ENCODE measurements around the gene ACTR8. TPM values are rescaled to one million over a fixed set of nuclear protein-coding genes. Genes with fewer than 3 reads are reported as not detected.
A peak's percentile ranks its signal among the peaks of the same experiment; 100 is the strongest.

Gene ACTR8
- total RNA-seq, 1 experiment from 2014 or later = 47.5 TPM

GRCh38 chr3:53850895-53851294 is 31.1 kb downstream of the ACTR8 start:
- Histone ChIP-seq H3K36me3 (ENCODE audit: low read depth, low read length) (no peaks in the 10 kb centered on the region), H3K9ac (ENCODE audit: low read length) (no peak overlapping the region), H3K4me2 (ENCODE audit: low read length) (no peak overlapping the region), H3F3A (ENCODE audit: low read length, unreplicated experiment) (no peaks in the 10 kb centered on the region), H4K20me1 (ENCODE audit: low read length) (no peaks in the 10 kb centered on the region), H3K27ac (ENCODE audit: low read length) (no peak overlapping the region), H3K9me2 (replicated peaks; ENCODE audit: low read length) (no peaks in the 10 kb centered on the region), H3K79me2 (ENCODE audit: low read length) (no peaks in the 10 kb centered on the region), H2AFZ (ENCODE audit: low read length) (no peak overlapping the region), H3K4me3 (ENCODE audit: low read length) (no peak overlapping the region), H3K27me3 (ENCODE audit: low read length) (peaks cover 12% of the 10 kb centered on the region), H3K4me1 (ENCODE audit: insufficient read depth, low read length) (no peaks in the 10 kb centered on the region), H3K9me3 (ENCODE audit: low read length) (no peaks in the 10 kb centered on the region)
- DNase-seq (no peak), ATAC-seq (no peak)
- POLR2A ChIA-PET (ENCODE audit: unreplicated experiment) = no interaction called here
- intact Hi-C loops (cut with micrococcal nuclease) = no loop called here
- BruUV-seq (replicated peaks) = no TSS peak
- TF ChIP-seq CTCF (conservative IDR thresholded peaks at IDR 0.05; ENCODE audit: low read depth, low read length) = no peak
- TF ChIP-seq EZH2 (IDR thresholded peaks at IDR 0.05; ENCODE audit: low read length, unreplicated experiment) = no peak
- TF ChIP-seq EZH2phosphoT487 (IDR thresholded peaks at IDR 0.05; ENCODE audit: borderline replicate concordance, low read length) = no peak
- CTCF ChIA-PET = no interaction called here

GRCh38 chr3:53849916-53850315 is 32.0 kb downstream of the ACTR8 start:
- Histone ChIP-seq H3K79me2 (ENCODE audit: low read length) (no peaks in the 10 kb centered on the region), H3K4me1 (ENCODE audit: insufficient read depth, low read length) (peaks cover 6% of the 10 kb centered on the region; the same call in 1 of the 2 replicates), H3K27ac (ENCODE audit: low read length) (no peak overlapping the region), H3K9ac (ENCODE audit: low read length) (no peak overlapping the region), H3K4me2 (ENCODE audit: low read length) (no peak overlapping the region), H3K9me2 (replicated peaks; ENCODE audit: low read length) (no peaks in the 10 kb centered on the region), H3K36me3 (ENCODE audit: low read depth, low read length) (no peaks in the 10 kb centered on the region), H4K20me1 (ENCODE audit: low read length) (no peaks in the 10 kb centered on the region), H3K27me3 (ENCODE audit: low read length) (peaks cover 19% of the 10 kb centered on the region), H3K9me3 (ENCODE audit: low read length) (no peaks in the 10 kb centered on the region), H3K4me3 (ENCODE audit: low read length) (no peak overlapping the region), H3F3A (ENCODE audit: low read length, unreplicated experiment) (no peaks in the 10 kb centered on the region), H2AFZ (ENCODE audit: low read length) (no peak overlapping the region)
- intact Hi-C loops (cut with micrococcal nuclease) = no loop called here
- ChIA-PET POLR2A (ENCODE audit: unreplicated experiment) (no interaction called here), CTCF (no interaction called here)
- ATAC-seq = no peak
- no peak for DNase-seq
- TF ChIP-seq CTCF (conservative IDR thresholded peaks at IDR 0.05; ENCODE audit: low read depth, low read length) (no peak), EZH2phosphoT487 (IDR thresholded peaks at IDR 0.05; ENCODE audit: borderline replicate concordance, low read length) (no peak), EZH2 (IDR thresholded peaks at IDR 0.05; ENCODE audit: low read length, unreplicated experiment) (no peak)
- BruUV-seq (replicated peaks) = no TSS peak

GRCh38 chr3:53846851-53847155 is 35.1 kb downstream of the ACTR8 start:
- Histone ChIP-seq H3K4me1 (ENCODE audit: insufficient read depth, low read length) (peaks cover 12% of the 10 kb centered on the region; the same call in 1 of the 2 replicates), H3K36me3 (ENCODE audit: low read depth, low read length) (no peaks in the 10 kb centered on the region), H3K9ac (ENCODE audit: low read length) (no peak overlapping the region), H3K9me3 (ENCODE audit: low read length) (no peaks in the 10 kb centered on the region), H3K4me3 (ENCODE audit: low read length) (peak overlapping the region; percentile 68; the same call in 1 of the 2 replicates), H3K27ac (ENCODE audit: low read length) (no peak overlapping the region), H2AFZ (ENCODE audit: low read length) (peak overlapping the region; percentile 82; the same call in 1 of the 2 replicates), H4K20me1 (ENCODE audit: low read length) (no peaks in the 10 kb centered on the region), H3K9me2 (replicated peaks; ENCODE audit: low read length) (no peaks in the 10 kb centered on the region), H3F3A (ENCODE audit: low read length, unreplicated experiment) (no peaks in the 10 kb centered on the region), H3K4me2 (ENCODE audit: low read length) (peak overlapping the region; percentile 78), H3K27me3 (ENCODE audit: low read length) (peaks cover 19% of the 10 kb centered on the region), H3K79me2 (ENCODE audit: low read length) (no peaks in the 10 kb centered on the region)
- intact Hi-C loops (cut with micrococcal nuclease) = no loop called here
- no peak for ATAC-seq
- ChIA-PET POLR2A (ENCODE audit: unreplicated experiment) (no interaction called here), CTCF (no interaction called here)
- DNase-seq = no peak
- no peak for TF ChIP-seq CTCF (conservative IDR thresholded peaks at IDR 0.05; ENCODE audit: low read depth, low read length)
- no peak for TF ChIP-seq EZH2 (IDR thresholded peaks at IDR 0.05; ENCODE audit: low read length, unreplicated experiment)
- no peak for TF ChIP-seq EZH2phosphoT487 (IDR thresholded peaks at IDR 0.05; ENCODE audit: borderline replicate concordance, low read length)
- no TSS peak for BruUV-seq (replicated peaks)

Measured in PC-3 (cell line).